ENCODE results near the gene UROS. TPM values are rescaled to one million over a fixed set of nuclear protein-coding genes. Genes with fewer than 3 reads are reported as not detected.

Gene UROS
- total and polyA plus RNA-seq, 2 donors (not counting 1 experiment from before 2014, with no cell fraction given), result 54.4 to 60.4 TPM

- Histone ChIP-seq H3K4me2 (ENCODE audit: extremely low read depth, insufficient read depth, low read length) (no peak overlapping the region), H3K4me3 (replicated peaks in 1 of 4; ENCODE audit: control extremely low read depth in 1 of 4, insufficient read depth in 1 of 4, low read depth in 3 of 4, low read length in 4 of 4) (no peak overlapping the region), H3K27ac (ENCODE audit: insufficient read depth, low read length) (no peak overlapping the region), H4K20me1 (ENCODE audit: control insufficient read depth, extremely low read depth, insufficient read depth, low read length) (no peaks in the 10 kb centered on the region), H3K27me3 (ENCODE audit: control insufficient read depth, insufficient read depth, low read length) (peaks cover 2% of the 10 kb centered on the region), H3K4me1 (ENCODE audit: control insufficient read depth, extremely low read depth, insufficient read depth, low read length) (no peaks in the 10 kb centered on the region), H3K9ac (ENCODE audit: insufficient read depth, low read length) (no peak overlapping the region), H3K36me3 (ENCODE audit: control insufficient read depth, insufficient read depth, low read length) (no peaks in the 10 kb centered on the region), H3K9me3 (ENCODE audit: control insufficient read depth, insufficient read depth, low read depth, low read length) (no peaks in the 10 kb centered on the region), H2AFZ (ENCODE audit: low read length) (no peak overlapping the region), H3K79me2 (ENCODE audit: control insufficient read depth, insufficient read depth, low read length) (no peaks in the 10 kb centered on the region)
- peak in 1 of 2 donors; percentile 44 for DNase-seq (ENCODE audit: low read depth in 2 of 2)
- no peak for TF ChIP-seq EZH2 (IDR thresholded peaks at IDR 0.05; ENCODE audit: low read length, missing control alignments)
- TF ChIP-seq, protein P1, sequence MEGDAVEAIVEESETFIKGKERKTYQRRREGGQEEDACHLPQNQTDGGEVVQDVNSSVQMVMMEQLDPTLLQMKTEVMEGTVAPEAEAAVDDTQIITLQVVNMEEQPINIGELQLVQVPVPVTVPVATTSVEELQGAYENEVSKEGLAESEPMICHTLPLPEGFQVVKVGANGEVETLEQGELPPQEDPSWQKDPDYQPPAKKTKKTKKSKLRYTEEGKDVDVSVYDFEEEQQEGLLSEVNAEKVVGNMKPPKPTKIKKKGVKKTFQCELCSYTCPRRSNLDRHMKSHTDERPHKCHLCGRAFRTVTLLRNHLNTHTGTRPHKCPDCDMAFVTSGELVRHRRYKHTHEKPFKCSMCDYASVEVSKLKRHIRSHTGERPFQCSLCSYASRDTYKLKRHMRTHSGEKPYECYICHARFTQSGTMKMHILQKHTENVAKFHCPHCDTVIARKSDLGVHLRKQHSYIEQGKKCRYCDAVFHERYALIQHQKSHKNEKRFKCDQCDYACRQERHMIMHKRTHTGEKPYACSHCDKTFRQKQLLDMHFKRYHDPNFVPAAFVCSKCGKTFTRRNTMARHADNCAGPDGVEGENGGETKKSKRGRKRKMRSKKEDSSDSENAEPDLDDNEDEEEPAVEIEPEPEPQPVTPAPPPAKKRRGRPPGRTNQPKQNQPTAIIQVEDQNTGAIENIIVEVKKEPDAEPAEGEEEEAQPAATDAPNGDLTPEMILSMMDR (conservative IDR thresholded peaks at IDR 0.05 in 1 of 2, IDR thresholded peaks at IDR 0.05 in 1 of 2; ENCODE audit: low read depth in 1 of 2, low read length in 2 of 2), result no peak
These were observed 39.1 kb downstream of the UROS start for GRCh38 chr10:125783957-125784356.

DNA sequence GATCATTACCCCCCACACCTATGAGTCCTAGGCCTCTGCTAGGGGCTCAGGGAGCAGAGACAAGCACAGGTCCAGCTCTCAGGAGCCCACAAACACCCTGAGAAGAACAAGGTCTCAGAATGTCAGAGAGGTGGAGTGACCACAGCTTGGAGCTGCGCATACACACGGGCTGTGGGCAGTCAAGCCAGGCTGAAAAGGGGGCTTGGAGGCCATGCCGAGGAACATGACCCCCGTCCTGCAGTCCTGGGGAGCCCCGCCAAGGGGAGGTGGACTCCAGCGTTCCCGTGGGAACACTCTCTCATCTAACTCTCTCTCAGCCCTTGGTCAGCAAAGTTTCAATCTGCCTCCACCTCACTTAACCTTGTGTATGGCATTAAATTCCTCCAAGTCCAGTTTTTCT is 39.6 kb downstream of the UROS start:
- H3K9ac ChIP-seq (ENCODE audit: insufficient read depth, low read length), result no peak overlapping the region
- no peak overlapping the region for H2AFZ ChIP-seq (ENCODE audit: low read length)
- no peaks in the 10 kb centered on the region for H3K4me1 ChIP-seq (ENCODE audit: control insufficient read depth, extremely low read depth, insufficient read depth, low read length)
- H3K4me3 ChIP-seq (replicated peaks in 1 of 4; ENCODE audit: control extremely low read depth in 1 of 4, insufficient read depth in 1 of 4, low read depth in 3 of 4, low read length in 4 of 4), result no peak overlapping the region
- no peak overlapping the region for H3K27ac ChIP-seq (ENCODE audit: insufficient read depth, low read length)
- H3K27me3 ChIP-seq (ENCODE audit: control insufficient read depth, insufficient read depth, low read length), result peaks cover 2% of the 10 kb centered on the region
- no peak for DNase-seq (ENCODE audit: low read depth in 2 of 2)
- TF ChIP-seq EZH2 (IDR thresholded peaks at IDR 0.05; ENCODE audit: low read length, missing control alignments), result no peak
- TF ChIP-seq, protein P1 (conservative IDR thresholded peaks at IDR 0.05 in 1 of 2, IDR thresholded peaks at IDR 0.05 in 1 of 2; ENCODE audit: low read depth in 1 of 2, low read length in 2 of 2), result no peak
- no peaks in the 10 kb centered on the region for H4K20me1 ChIP-seq (ENCODE audit: control insufficient read depth, extremely low read depth, insufficient read depth, low read length)
- no peaks in the 10 kb centered on the region for H3K36me3 ChIP-seq (ENCODE audit: control insufficient read depth, insufficient read depth, low read length)
- H3K4me2 ChIP-seq (ENCODE audit: extremely low read depth, insufficient read depth, low read length), result no peak overlapping the region
- H3K9me3 ChIP-seq (ENCODE audit: control insufficient read depth, insufficient read depth, low read depth, low read length), result no peaks in the 10 kb centered on the region
- no peaks in the 10 kb centered on the region for H3K79me2 ChIP-seq (ENCODE audit: control insufficient read depth, insufficient read depth, low read length)

DNA sequence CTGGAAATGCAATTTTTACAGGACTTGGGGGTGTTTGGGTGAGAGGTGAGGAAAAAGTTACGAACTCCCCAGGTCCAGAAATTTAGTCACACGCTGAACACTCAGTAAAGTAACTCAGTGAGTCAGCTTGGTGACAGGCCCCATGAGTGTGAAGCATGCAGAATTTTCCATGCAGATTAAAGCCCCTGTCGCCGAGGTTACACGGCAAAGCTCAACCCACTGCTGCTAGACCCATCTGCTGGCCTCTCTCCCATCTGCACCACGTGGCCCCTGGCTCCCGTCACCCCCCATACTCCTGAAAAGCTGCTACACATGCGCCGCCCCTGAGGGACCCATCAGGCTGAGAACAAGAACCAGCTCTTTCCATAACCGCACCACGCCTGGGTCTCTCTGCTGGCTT is 40.4 kb downstream of the UROS start:
- no peak overlapping the region for H3K27ac ChIP-seq (ENCODE audit: insufficient read depth, low read length)
- no peaks in the 10 kb centered on the region for H3K36me3 ChIP-seq (ENCODE audit: control insufficient read depth, insufficient read depth, low read length)
- no peak for DNase-seq (ENCODE audit: low read depth in 2 of 2)
- no peaks in the 10 kb centered on the region for H3K4me1 ChIP-seq (ENCODE audit: control insufficient read depth, extremely low read depth, insufficient read depth, low read length)
- H3K4me3 ChIP-seq (replicated peaks in 1 of 4; ENCODE audit: control extremely low read depth in 1 of 4, insufficient read depth in 1 of 4, low read depth in 3 of 4, low read length in 4 of 4), result no peak overlapping the region
- no peaks in the 10 kb centered on the region for H4K20me1 ChIP-seq (ENCODE audit: control insufficient read depth, extremely low read depth, insufficient read depth, low read length)
- H2AFZ ChIP-seq (ENCODE audit: low read length), result no peak overlapping the region
- H3K4me2 ChIP-seq (ENCODE audit: extremely low read depth, insufficient read depth, low read length), result no peak overlapping the region
- TF ChIP-seq, protein P1 (conservative IDR thresholded peaks at IDR 0.05 in 1 of 2, IDR thresholded peaks at IDR 0.05 in 1 of 2; ENCODE audit: low read depth in 1 of 2, low read length in 2 of 2), result no peak
- TF ChIP-seq EZH2 (IDR thresholded peaks at IDR 0.05; ENCODE audit: low read length, missing control alignments), result no peak
- no peaks in the 10 kb centered on the region for H3K9me3 ChIP-seq (ENCODE audit: control insufficient read depth, insufficient read depth, low read depth, low read length)
- peaks cover 2% of the 10 kb centered on the region for H3K27me3 ChIP-seq (ENCODE audit: control insufficient read depth, insufficient read depth, low read length)
- H3K9ac ChIP-seq (ENCODE audit: insufficient read depth, low read length), result no peak overlapping the region
- no peaks in the 10 kb centered on the region for H3K79me2 ChIP-seq (ENCODE audit: control insufficient read depth, insufficient read depth, low read length)

Data from fibroblast of lung (primary cell).